GM21723 (cell line): Measurements from ENCODE around the gene MACROH2A1.

Experiments used
- ATAC-seq: cut with Tn5 transposase; IDR thresholded peaks from one replicate; pipeline ENCODE4 v1.9.1; 2021; ENCODE audit warnings: mild to moderate bottlenecking, moderate library complexity; ENCODE audit not compliant: unreplicated experiment

MACROH2A1 gene

GRCh38 chr5:135295852-135296251, 103.2 kb downstream of the MACROH2A1 start:
- no peak for ATAC-seq

- ATAC-seq, result no peak
These were observed 104.2 kb downstream of the MACROH2A1 start for GRCh38 chr5:135294793-135295192.

- ATAC-seq, result no peak
These were observed 109.4 kb downstream of the MACROH2A1 start for GRCh38 chr5:135289651-135290050.

GRCh38 chr5:135287551-135287950, 111.5 kb downstream of the MACROH2A1 start:
- ATAC-seq, result no peak
